Measurements from ENCODE around the gene KCNQ1. TPM values are rescaled to one million over a fixed set of nuclear protein-coding genes. Genes with fewer than 3 reads are reported as not detected.

The KCNQ1 gene
- polyA plus RNA-seq, 2 donors = 0.31 to 0.52 TPM

DNA sequence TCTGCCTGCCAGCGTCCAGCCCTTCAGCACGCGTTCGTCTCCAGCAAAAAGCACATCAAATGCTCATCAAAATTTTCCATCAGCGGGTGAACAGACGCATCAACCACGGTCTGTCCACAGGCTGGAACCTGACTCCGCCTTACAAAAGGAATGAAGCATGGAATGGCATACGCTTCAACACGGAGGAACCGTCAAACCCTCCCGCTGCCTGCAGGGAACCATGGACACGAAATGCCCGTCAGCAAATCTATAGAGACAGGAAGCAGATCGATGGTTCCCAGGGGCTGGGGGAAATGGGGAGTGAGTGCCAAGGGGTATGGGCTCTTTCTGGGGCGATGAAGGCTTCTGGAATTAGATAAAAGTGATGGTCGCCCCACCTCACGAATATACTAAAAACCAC, 28.0 kb upstream of the KCNQ1 start:
- WGBS, 2 donors = 69 to 74% methylated on average over 18 of the region's 18 CpGs
- Histone ChIP-seq H3K27ac (ENCODE audit: low read depth in 2 of 2, low read length in 1 of 2) (no peak overlapping the region), H3K27me3 (ENCODE audit: control insufficient read depth in 1 of 2, insufficient read depth in 2 of 2, low read length in 2 of 2) (peaks cover 0 to 3% of the 10 kb centered on the region in 2 donors), H3K36me3 (ENCODE audit: control insufficient read depth in 2 of 2, insufficient read depth in 2 of 2, low read length in 1 of 2) (no peaks in the 10 kb centered on the region), H3K4me1 (ENCODE audit: control insufficient read depth in 2 of 2, insufficient read depth in 2 of 2, low read length in 1 of 2) (peaks cover 0 to 4% of the 10 kb centered on the region in 2 donors), H3K9me3 (ENCODE audit: control insufficient read depth in 2 of 2, insufficient read depth in 1 of 2, low read depth in 1 of 2, low read length in 1 of 2) (no peaks in the 10 kb centered on the region), H3K4me3 (ENCODE audit: low read depth in 1 of 2, low read length in 2 of 2) (no peak overlapping the region)

DNA sequence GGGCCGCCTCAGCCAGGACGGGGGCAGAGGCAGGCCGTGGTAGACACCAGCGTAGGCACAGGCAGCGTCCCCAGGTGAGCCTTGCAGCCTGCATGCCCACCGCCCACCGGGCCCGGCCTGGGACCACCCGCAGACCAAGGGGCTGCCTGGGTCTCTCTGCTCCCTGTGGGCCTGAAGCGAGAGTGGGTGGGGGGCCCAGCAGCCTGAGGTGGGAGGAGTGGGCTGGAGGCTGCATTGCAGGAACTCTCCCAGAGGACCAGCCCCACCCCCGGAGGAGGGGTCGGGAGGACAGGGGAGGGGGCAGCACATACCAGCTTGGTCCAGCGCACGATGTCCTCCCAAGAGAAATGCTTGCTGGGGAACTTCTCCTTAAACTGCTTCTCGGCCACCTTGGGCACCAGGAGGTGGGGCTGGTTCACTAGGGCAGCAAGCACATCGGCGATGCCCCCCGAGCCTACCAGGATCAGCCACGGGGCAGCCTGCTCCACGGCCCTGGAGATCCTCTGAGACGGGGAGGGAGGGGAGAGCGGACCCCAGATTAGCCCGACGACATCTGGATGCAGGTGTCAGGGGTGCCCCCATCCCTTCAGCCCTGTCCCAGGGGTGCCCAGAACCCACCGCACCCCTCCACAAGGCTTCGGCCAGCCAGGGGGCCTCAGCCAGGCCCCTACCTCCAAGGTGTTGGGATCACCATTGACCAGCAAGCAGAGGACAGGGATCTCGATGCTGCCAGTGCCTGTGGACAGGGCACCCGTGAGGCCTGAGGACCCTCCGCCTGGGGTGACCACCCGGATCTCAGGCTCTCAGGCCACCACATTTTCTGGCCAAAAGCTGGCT, 26.7 kb upstream of the KCNQ1 start:
- H3K9me3 ChIP-seq (ENCODE audit: control insufficient read depth in 2 of 2, insufficient read depth in 1 of 2, low read depth in 1 of 2, low read length in 1 of 2) = no peaks in the 10 kb centered on the region
- H3K27ac ChIP-seq (ENCODE audit: low read depth in 2 of 2, low read length in 1 of 2) = no peak overlapping the region
- peaks cover 0 to 3% of the 10 kb centered on the region in 2 donors for H3K27me3 ChIP-seq (ENCODE audit: control insufficient read depth in 1 of 2, insufficient read depth in 2 of 2, low read length in 2 of 2)
- H3K4me3 ChIP-seq (ENCODE audit: low read depth in 1 of 2, low read length in 2 of 2) = no peak overlapping the region
- peaks cover 0 to 4% of the 10 kb centered on the region in 2 donors for H3K4me1 ChIP-seq (ENCODE audit: control insufficient read depth in 2 of 2, insufficient read depth in 2 of 2, low read length in 1 of 2)
- WGBS, 2 donors = 72 to 81% methylated on average over 30 of the region's 30 CpGs
- H3K36me3 ChIP-seq (ENCODE audit: control insufficient read depth in 2 of 2, insufficient read depth in 2 of 2, low read length in 1 of 2) = no peaks in the 10 kb centered on the region

DNA sequence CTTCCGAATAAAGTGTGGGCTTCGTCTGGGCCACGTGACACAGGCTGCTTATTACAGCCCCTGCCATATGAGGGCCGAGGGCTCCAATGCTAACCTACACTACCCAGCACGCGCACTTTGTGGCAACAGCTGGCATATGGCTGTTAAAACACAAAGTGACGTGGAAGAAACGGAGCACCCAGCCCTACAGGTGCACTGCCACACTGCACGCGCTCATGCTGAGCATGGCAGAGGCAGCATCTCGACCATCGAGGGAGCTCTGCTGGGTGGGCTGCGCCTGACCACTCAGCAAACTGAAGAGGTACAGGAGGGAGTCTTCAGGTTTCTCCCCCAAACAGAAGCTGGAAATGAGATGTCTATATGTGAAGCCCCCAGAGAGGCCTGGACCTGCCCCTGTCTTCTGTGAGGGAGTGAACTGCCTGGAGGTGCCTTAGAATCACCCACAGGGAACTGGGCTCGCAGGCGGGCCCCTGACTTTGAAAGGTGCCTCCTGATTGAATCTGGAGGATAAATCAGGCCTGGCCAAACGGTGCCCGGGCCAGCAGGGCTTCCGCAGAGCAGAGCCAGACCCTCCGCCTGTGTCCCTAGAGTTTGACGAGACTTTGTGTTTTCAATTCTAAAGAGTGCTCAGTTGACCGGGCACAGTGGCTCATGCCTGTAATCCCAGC, 26.0 kb upstream of the KCNQ1 start:
- peaks cover 0 to 3% of the 10 kb centered on the region in 2 donors for H3K27me3 ChIP-seq (ENCODE audit: control insufficient read depth in 1 of 2, insufficient read depth in 2 of 2, low read length in 2 of 2)
- H3K9me3 ChIP-seq (ENCODE audit: control insufficient read depth in 2 of 2, insufficient read depth in 1 of 2, low read depth in 1 of 2, low read length in 1 of 2) = no peaks in the 10 kb centered on the region
- no peak overlapping the region for H3K27ac ChIP-seq (ENCODE audit: low read depth in 2 of 2, low read length in 1 of 2)
- no peak overlapping the region for H3K4me3 ChIP-seq (ENCODE audit: low read depth in 1 of 2, low read length in 2 of 2)
- peaks cover 0 to 4% of the 10 kb centered on the region in 2 donors for H3K4me1 ChIP-seq (ENCODE audit: control insufficient read depth in 2 of 2, insufficient read depth in 2 of 2, low read length in 1 of 2)
- no peaks in the 10 kb centered on the region for H3K36me3 ChIP-seq (ENCODE audit: control insufficient read depth in 2 of 2, insufficient read depth in 2 of 2, low read length in 1 of 2)
- WGBS, 2 donors = 71 to 75% methylated on average over 21 of the region's 21 CpGs

DNA sequence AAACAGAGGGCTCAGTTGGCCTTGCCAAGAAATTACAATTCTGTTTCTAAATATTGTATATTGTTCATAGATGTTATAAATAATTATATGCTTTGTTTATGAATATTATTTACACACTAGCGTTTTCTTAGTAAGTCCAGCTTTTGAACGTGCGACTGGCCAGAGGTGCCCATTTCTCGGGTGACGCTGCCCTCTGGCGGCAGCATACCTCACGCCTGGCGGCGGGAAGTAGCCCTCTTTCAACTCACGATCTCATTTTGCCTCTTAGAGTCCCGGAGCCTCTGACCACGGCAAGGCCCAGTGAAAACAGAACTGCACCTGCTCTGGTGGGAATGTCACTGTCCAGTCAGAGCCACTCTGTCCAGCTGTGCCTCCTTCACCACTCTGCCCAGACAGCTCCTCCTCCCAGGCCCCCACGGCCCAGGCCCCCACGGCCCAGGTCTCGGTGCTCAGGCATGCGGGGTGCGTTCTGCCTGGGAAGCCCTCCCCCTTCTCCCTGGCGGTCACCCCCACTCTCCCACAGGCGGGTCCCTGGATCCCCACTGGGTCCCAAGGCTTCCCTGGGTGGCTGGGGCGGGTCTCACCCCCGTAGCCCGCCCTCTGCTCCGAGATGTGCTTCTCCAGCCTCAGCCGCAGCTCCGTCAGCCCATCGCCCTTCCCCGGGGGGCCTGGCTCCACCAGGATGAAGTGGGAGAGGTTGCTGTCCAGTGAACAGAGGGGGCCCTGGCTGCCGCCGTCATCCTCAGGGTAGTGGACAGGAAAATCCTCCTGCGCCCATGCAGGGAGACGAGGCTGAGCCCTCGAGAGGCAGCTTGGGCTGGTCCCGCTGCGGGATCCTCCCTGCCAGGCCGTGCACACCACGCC, 24.9 kb upstream of the KCNQ1 start:
- Histone ChIP-seq H3K27ac (ENCODE audit: low read depth in 2 of 2, low read length in 1 of 2) (no peak overlapping the region), H3K4me3 (ENCODE audit: low read depth in 1 of 2, low read length in 2 of 2) (no peak overlapping the region), H3K27me3 (ENCODE audit: control insufficient read depth in 1 of 2, insufficient read depth in 2 of 2, low read length in 2 of 2) (peaks cover 0 to 3% of the 10 kb centered on the region in 2 donors), H3K36me3 (ENCODE audit: control insufficient read depth in 2 of 2, insufficient read depth in 2 of 2, low read length in 1 of 2) (no peaks in the 10 kb centered on the region), H3K9me3 (ENCODE audit: control insufficient read depth in 2 of 2, insufficient read depth in 1 of 2, low read depth in 1 of 2, low read length in 1 of 2) (no peaks in the 10 kb centered on the region), H3K4me1 (ENCODE audit: control insufficient read depth in 2 of 2, insufficient read depth in 2 of 2, low read length in 1 of 2) (peaks cover 0 to 4% of the 10 kb centered on the region in 2 donors)
- 45 to 48% methylated on average over 35 to 36 of the region's 36 CpGs for WGBS, 2 donors

DNA sequence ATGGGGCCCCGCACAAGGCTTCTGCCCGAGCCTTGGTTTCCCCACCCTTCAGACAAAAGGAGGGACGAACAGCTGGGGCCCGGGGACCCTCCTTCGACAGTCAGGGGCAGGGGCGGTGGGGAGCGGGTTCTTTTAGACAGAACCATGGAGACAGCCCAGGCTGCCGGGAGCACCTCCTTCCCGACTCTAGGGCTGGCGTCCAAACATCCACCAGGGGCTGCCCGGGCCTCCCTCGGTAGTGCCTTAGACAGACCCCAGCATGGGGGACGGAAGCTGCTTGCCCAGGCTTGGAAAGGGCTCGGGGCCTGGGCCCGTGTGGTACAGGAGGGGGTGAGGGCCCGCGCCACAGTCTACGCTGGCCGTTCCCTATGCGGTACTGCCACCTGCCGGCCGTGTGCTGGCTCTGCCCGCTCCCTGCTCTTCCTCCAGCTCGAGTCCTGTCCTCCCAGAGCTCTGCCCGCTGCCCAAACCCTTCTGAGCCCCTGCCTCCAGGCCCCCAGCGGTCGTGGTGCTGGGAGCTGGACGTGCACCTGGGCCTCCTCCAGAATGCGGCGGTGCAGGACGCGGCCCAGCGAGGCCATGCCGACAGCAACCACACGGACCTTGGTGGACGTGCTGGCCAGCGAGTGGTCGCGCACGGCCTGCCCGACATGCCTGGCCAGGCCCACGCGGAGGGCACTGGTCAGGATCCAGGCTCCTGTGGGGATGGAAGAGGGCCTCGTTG, 24.1 kb upstream of the KCNQ1 start:
- H3K36me3 ChIP-seq (ENCODE audit: control insufficient read depth in 2 of 2, insufficient read depth in 2 of 2, low read length in 1 of 2) = no peaks in the 10 kb centered on the region
- H3K4me3 ChIP-seq (ENCODE audit: low read depth in 1 of 2, low read length in 2 of 2) = no peak overlapping the region
- H3K27ac ChIP-seq (ENCODE audit: low read depth in 2 of 2, low read length in 1 of 2) = no peak overlapping the region
- peaks cover 0 to 3% of the 10 kb centered on the region in 2 donors for H3K27me3 ChIP-seq (ENCODE audit: control insufficient read depth in 1 of 2, insufficient read depth in 2 of 2, low read length in 2 of 2)
- H3K9me3 ChIP-seq (ENCODE audit: control insufficient read depth in 2 of 2, insufficient read depth in 1 of 2, low read depth in 1 of 2, low read length in 1 of 2) = no peaks in the 10 kb centered on the region
- 15 to 18% methylated on average over 42 to 44 of the region's 44 CpGs for WGBS, 2 donors
- H3K4me1 ChIP-seq (ENCODE audit: control insufficient read depth in 2 of 2, insufficient read depth in 2 of 2, low read length in 1 of 2) = peaks cover 0 to 4% of the 10 kb centered on the region in 2 donors

DNA sequence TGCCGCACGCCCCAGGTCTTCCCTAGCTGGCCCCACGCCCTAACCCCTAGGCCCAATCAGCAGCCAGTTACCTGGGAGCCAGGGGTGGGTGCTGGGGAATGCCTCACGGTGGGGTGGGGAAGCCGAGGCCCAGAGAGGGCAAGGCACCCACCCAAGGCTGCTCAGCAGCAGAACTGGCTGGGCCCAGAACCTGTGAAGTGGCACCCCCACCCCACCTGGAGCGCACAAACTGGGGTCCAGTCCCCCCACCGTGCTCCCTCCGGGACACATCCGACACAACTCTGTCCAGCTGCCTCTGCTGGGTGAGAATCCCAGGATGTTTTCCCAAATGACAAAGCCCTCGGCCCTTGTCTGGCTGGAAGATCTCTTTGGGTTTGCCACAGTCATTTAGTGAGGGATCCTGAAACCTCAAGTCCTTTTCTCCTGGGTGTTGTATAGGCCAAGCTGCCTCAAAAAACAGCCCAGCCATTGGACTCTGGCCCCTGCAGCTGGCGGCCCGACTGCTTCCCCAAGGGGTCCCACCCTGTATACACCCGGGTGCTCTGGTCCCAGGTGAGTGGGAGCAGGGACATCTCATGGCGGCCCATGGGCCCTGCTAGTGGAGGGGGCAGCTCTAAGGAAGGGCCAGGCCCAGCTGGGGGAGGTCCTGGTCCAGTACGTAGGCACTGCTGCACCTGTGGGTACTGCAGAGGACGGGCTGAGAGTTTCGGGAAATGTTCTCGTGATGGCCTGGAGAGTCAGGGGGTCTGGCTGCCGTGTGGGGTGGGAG, 23.4 kb upstream of the KCNQ1 start:
- Histone ChIP-seq H3K27ac (ENCODE audit: low read depth in 2 of 2, low read length in 1 of 2) (no peak overlapping the region), H3K9me3 (ENCODE audit: control insufficient read depth in 2 of 2, insufficient read depth in 1 of 2, low read depth in 1 of 2, low read length in 1 of 2) (no peaks in the 10 kb centered on the region)

DNA sequence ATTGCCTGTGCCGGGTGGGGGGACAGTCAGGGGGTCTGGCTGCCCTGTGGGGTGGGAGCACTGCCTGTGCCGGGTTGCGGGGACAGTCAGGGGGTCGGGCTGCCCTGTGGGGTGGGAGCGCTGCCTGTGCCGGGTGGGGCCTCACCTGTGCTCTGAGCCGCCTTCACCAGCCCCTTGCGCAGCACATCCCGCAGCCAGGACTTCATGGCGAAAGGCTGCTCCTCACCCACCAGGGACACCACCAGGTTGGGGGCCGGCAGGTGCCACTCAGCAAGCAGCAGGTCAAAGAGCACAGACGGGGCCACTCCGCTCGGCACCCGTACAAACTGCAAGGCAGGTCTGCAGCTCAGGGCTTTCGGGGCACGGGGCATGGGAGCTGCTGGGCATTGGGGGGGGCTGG, 22.8 kb upstream of the KCNQ1 start:
- WGBS, 2 donors = 80 to 89% methylated on average over 17 of the region's 17 CpGs
- H3K4me3 ChIP-seq (ENCODE audit: low read depth in 1 of 2, low read length in 2 of 2) = no peak overlapping the region
- H3K4me1 ChIP-seq (ENCODE audit: control insufficient read depth in 2 of 2, insufficient read depth in 2 of 2, low read length in 1 of 2) = peaks cover 0 to 5% of the 10 kb centered on the region in 2 donors
- H3K9me3 ChIP-seq (ENCODE audit: control insufficient read depth in 2 of 2, insufficient read depth in 1 of 2, low read depth in 1 of 2, low read length in 1 of 2) = no peaks in the 10 kb centered on the region
- H3K27me3 ChIP-seq (ENCODE audit: control insufficient read depth in 1 of 2, insufficient read depth in 2 of 2, low read length in 2 of 2) = peaks cover 0 to 3% of the 10 kb centered on the region in 2 donors
- no peak overlapping the region for H3K27ac ChIP-seq (ENCODE audit: low read depth in 2 of 2, low read length in 1 of 2)
- H3K36me3 ChIP-seq (ENCODE audit: control insufficient read depth in 2 of 2, insufficient read depth in 2 of 2, low read length in 1 of 2) = no peaks in the 10 kb centered on the region

More for the DNA sequence above, 23.4 kb upstream of the KCNQ1 start:
- H3K4me1 ChIP-seq (ENCODE audit: control insufficient read depth in 2 of 2, insufficient read depth in 2 of 2, low read length in 1 of 2) = peaks cover 0 to 4% of the 10 kb centered on the region in 2 donors
- no peak overlapping the region for H3K4me3 ChIP-seq (ENCODE audit: low read depth in 1 of 2, low read length in 2 of 2)
- H3K27me3 ChIP-seq (ENCODE audit: control insufficient read depth in 1 of 2, insufficient read depth in 2 of 2, low read length in 2 of 2) = peaks cover 0 to 3% of the 10 kb centered on the region in 2 donors
- H3K36me3 ChIP-seq (ENCODE audit: control insufficient read depth in 2 of 2, insufficient read depth in 2 of 2, low read length in 1 of 2) = no peaks in the 10 kb centered on the region
- whole genome bisulfite sequencing, 2 donors = 65 to 71% methylated on average over 18 to 19 of the region's 19 CpGs

DNA sequence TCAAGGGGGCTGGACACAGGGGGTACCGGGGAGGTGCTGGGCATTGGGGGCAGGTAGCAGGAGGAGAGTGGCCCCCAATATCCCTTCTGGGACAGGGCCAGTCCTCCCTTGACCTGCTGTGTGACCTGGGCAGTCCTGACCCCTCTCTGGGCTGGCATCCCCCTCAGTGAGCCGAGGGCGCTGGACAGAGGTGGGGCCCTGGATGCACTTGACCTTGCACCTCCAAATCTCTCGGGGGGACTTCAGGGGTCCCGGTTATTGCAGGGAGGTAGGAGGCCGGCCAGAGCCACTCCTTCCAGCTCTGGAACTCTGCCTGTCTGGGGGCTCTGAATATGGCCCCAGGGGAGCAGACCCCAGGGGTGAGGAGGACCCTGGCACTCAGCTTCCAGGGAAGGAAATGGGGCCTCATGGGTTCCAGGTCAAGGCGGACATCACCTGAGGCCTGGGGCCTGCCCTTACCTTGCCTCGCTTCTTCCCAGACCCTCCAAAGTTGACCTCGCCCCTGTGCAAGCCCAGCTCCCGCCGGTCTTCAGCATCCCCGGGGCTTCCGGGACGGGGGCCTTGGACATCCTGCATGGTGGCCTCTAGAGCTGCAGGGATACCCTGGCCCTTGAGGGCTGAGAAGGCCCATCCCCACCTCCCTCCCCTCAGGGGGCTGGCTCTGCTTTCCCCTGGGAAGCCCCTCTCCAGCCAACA, 22.2 kb upstream of the KCNQ1 start:
- Histone ChIP-seq H3K27me3 (ENCODE audit: control insufficient read depth in 1 of 2, insufficient read depth in 2 of 2, low read length in 2 of 2) (peaks cover 0 to 3% of the 10 kb centered on the region in 2 donors), H3K9me3 (ENCODE audit: control insufficient read depth in 2 of 2, insufficient read depth in 1 of 2, low read depth in 1 of 2, low read length in 1 of 2) (no peaks in the 10 kb centered on the region), H3K4me3 (ENCODE audit: low read depth in 1 of 2, low read length in 2 of 2) (no peak overlapping the region), H3K4me1 (ENCODE audit: control insufficient read depth in 2 of 2, insufficient read depth in 2 of 2, low read length in 1 of 2) (peaks cover 0 to 9% of the 10 kb centered on the region in 2 donors), H3K36me3 (ENCODE audit: control insufficient read depth in 2 of 2, insufficient read depth in 2 of 2, low read length in 1 of 2) (no peaks in the 10 kb centered on the region), H3K27ac (ENCODE audit: low read depth in 2 of 2, low read length in 1 of 2) (no peak overlapping the region)
- 83 to 85% methylated on average over 14 of the region's 14 CpGs for WGBS, 2 donors

All from esophagus (tissue), 2 donors.